Stimulated activated naive CD4-positive, alpha-beta T cell treated with Interleukin-2 at 50 U/mL for 16 hours (primary cell): ENCODE measurements around the gene MYOF.
"Not testable (repeated sequence)": the region's sequence is repeated elsewhere in the genome, so short reads cannot be mapped to it uniquely, and the experiment has no call there.

Experiments used
- DNase-seq: peaks from one replicate; lab custom pipeline; 2025; lab: John Stamatoyannopoulos, UW

Gene MYOF

DNA sequence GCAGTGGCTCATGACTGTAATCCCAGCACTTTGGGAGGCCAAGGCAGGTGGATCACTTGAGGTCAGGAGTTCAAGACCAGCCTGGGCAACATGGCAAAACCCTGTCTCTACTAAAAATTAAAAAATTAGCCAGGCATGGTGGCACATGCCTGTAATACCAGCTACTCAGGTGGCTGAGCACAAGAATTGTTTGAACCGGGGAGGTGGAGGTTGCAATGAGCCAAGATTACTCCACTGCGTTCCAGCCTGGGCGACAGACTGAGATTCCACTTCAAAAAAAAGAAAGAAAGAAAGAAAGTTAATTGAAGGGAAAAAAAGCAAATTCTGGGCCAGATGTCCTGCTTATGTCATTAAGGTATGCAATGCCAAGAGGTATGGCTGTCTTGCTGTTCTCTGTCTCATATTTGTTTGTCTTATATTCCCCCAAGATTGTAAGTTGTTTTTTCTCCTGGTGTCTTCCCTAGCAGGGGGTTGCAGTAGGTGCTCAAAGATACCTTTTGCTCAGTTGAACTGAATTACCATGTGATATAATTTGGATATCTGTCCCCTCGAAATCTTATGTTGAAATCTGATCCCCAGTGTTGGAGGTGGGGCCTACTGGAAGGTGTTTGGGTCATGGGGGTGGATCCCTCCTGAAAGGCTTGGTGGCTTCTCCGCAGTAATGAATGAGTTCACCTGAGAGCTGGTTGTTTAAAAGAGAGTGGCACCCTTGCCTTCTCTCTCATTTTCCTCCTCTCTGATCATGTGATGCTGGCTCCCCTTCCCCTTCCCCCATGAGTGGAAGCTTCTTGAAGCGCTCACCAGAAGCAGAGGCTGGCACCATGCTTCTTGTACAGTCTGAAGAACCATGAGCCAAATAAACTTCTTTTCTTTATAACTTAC, 60.9 kb downstream of the MYOF start:
- no peak for DNase-seq

DNA sequence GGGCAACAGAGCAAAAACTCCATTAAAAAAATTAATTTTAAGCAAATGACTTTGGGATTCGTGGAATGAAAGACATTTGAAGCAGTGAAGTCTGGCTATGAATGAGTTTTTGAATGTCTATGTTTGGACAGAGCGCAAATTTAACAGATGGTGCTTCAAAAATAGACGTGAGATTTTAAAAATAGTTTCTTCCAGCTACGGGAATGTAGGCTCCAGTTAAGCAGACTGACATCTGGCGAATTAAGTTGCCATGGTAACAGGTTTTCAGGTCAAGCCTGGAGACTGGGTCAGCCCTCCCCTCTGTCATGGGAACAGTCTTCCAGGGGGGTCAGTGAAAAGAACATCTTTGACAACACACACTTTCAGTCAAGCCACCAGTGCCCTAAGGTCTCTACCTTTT, 62.0 kb downstream of the MYOF start:
- DNase-seq = no peak

DNA sequence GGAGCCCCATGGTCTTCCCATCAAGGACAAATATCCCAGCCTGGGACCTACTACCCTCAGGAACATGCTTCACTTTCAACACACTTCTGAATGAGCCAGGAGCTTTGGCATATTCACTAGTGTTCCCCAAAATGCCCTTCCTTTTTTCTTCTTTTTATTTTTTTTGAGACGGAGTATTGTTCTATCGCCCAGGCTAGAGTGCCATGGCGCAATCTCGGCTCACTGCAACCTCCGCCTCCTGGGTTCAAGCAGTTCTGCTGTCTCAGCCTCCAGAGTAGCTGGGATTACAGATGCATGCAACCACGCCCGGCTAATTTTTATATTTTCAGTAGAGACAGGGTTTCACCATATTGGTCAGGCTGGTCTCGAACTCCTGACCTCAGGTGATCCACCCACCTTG, 63.1 kb downstream of the MYOF start:
- DNase-seq = not testable (repeated sequence)

DNA sequence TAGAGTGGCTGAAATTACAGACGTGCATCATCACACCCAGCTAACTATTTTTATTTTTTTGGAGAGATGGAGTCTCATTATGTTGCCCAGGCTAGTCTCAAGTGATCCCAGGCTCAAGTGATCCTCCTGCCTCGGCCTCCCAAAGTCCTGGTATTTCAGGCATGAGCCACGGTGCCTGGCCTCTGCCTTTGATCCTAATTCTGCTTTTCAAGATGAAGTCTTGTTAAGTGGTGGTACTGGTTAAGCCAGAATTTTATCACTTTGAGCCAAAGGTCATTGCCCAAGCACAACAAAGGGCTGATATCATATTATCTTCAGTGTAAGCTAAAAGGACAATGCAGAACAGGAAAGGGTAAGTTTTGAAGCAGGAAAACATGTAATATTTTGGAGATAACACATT, 64.2 kb downstream of the MYOF start:
- DNase-seq = no peak

DNA sequence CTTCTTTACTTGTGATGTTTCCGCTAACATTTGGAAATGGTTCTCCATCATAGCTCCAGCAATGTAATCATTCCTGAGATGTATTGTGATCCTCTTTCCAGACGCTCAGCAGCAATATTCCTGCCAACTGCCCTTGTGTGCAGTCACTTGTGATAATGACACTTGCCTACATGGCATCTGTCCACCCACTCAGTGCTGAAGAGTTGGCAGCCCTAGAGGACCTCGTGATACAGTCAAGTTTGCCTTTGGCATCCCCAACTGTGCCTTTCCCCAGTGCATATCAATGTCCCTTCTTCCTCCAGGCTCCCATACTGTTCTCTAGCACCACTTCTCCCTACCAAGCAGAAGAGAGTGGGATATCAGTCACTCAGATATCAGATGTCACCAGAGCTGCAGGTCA, 64.9 kb downstream of the MYOF start:
- DNase-seq = no peak

DNA sequence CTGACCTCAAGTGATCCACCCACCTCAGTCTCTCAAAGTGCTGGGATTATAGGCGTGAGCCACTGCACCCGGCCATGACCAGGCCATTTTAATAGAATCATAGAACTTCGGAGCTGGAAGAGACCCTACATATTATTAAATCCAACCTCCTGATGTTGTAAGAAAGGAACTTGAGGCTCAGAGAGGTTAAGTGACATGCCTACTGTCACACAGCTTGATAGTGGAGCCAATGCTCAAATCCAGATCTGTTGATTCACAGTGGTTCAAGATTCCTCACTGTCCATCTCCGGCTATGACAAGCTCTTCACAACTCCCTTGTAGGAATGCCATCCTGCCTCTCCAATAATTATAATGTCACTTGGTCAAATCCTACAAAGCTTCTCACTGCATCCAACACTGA, 65.3 kb downstream of the MYOF start:
- DNase-seq = no peak

DNA sequence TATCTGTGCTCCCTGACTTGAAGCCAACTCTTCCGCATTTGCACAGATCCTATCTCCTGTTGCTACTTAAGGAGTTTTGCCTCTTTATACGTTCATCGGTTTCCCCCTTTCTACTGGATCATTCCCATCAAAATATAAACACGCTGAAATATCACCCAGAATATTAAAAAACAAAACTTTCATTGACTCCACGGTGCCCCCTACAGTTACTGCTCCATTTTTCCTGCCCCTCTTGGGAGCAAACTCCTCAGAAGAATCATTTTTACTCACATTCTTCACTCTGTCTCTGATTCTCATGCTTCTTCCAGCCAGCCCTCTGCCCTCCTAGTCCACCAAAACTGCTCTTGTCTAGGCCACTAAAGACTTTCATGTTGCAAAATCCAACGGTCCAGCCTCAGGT, 66.4 kb downstream of the MYOF start:
- no peak for DNase-seq

DNA sequence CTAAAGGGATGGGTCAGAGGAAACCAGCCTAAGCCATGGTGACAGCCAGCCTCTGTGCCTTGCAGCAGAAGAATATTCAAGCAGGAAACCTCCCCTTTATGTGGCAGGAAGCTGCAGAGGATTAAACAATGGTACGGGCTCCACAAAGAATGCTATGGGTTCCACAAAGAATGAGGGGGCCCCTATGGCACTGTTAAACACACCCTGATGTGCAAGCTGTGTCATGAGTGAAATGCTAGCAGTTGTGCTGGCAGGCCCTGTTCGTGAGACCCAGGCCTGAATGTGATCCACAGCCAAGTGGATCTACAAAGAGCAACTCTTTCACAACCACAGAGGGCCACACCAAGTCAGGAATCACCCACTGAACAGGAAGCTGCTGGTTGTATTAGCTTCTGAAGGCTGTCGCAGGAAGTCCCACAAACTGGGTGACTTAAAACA, 68.9 kb downstream of the MYOF start:
- DNase-seq = peak; percentile 6

DNA sequence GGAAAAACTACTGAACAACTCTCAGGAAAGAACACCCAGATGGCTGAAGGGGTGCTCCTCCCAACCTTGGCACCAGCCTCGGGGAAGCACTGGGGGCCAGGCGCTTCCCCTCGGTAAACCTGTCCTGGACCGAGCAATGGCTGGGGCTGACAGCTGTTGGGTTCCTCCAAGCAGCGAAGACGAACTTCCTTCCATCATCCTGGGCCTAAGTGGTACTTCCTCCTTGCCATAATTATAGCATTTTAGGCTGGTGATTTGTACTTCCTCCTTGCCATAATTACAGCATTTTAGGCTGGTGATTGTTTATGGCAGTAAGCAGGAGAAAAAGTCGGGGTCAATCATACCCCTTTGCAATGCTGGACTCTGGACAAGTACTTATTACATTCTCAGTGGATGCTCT, 69.3 kb downstream of the MYOF start:
- no peak for DNase-seq

DNA sequence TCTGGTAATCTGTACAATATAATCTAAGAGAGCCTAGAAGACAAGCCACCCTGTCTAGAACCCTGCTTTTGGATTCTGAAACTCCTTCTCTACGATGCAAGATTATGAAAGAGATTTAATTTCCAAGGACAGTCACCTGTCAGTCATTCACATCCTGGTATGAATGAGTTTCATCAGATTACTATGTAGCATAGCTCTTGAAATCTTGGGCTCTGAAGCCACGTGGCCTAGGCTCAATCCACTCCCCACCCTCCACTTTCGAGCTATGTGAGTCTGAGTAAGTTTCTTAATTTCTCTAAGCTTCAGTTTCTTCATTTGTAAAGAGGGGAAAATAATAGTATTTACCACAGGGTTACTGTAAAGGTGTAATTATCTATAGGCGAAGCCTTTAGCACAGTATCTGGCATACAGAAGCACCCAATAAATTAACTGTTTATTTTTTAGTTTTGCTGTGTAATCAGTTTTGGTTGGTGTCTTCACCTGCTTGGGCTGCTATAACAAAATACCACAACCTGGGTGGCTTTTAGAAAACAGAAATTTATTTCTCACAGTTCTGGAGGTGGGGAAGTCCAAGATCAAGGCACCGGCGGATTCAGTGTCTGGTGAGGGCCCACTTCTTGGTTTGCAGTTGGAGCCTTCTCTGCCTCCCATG, 71.3 kb downstream of the MYOF start:
- no peak for DNase-seq

DNA sequence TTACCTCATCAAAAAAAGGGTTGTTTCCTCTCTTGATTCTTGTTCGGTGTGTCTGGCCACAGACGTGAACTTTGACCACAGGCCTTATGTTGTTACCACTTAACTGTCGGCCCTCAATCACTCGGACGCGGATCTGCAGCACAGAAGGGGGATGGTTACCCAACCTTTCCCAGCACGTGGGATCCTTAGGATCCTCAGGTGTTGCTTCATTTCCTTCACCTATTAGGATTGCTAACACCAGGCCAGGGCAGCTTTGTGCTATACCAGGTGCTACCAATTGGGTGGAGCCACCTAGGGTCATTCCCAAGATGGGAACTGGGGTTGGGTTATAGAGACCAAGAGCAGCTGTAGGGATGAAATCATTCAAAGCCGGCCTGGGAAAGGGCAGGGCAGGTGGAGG, 73.4 kb downstream of the MYOF start:
- DNase-seq = no peak

DNA sequence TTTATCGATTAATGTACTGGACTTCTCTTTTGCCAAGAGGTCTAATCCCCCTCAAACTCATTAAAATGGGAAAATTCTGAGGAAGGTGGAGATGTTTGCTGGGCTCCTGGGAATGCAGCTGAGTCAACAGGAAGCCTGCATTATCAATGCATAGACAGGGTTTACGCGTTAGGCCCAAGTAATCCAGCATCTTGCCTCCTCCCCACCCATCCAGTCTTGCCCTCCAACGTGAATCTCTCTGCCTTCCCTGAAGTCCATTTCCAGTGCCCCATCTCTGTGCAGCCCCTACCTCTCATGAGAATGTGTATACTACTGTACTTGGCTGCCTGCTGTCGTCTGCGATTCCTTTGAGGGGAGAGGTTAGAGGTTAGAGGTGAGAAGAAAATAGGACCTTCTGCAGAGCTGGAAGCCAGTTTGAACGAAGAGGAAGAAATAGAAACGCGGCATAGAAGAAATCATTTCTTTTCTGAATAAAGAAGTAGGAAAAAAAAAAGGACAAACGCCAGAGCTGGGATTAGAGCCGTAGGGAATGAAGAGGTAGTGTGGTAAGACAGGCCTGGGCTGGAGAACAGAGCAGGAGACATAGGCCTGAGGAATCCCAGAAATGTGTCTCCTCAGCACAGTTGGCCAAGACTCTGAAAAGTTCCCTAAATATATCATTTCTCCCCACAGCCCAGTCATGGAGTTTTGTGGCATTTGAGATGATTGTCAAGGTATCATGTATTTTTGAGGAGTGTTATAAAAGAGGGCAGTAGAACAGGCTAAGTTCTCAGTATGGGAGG, 75.6 kb downstream of the MYOF start:
- no peak for DNase-seq

DNA sequence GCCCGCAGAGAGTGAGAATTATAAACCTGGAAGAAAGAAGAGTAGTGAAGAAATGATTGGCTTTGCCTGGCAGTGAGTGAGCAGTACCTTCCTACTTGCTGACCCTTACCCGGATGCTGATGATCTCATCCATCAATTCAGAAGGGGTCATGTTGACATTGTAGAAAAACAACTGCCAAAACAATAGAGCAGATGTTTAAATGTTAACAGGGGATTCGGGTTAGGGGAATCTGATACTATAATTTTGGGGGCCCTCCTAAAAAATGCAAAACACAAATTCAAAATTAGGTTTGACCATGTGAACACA, 78.1 kb downstream of the MYOF start:
- no peak for DNase-seq

DNA sequence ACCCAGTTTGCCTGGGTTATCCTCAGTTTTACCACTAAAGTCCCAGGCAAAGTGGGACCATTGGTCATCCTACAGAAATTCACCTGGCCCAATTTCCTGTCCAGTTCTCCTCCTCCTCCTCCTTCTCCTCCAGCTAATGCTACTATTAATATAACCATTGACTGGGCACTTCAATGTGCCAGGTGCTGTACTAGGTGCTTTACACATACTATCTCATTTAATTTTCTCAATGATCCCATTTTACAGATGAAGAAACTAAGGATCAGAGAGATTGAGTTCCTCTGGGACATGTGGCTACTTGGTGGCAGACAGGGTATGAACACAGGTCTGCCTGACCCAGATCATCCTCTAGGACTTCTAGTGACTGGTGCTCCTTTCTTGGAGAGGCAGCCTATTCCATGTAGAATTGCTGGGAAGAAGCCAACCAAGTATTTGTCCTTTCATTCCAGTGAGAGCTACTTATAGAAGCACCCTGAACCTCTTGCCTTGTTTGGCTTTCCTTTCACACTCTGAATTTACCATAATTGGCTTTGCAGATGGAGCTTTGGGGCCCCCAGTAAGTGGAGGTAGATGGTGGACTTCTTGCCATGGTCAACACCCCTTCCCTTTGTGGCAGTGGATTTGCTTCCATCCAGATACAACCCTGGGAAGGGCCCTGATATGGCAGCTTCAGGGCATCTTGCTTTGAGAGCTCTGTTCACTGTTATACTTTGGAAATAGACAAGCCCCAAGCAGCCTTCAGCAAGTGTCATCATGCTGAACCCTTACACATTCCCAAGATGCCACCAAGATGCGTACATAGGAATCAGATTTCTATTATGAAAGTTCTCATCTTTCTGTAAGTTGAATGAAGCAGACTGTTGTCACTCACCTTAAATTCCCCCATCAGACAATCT, 78.7 kb downstream of the MYOF start:
- DNase-seq = no peak

DNA sequence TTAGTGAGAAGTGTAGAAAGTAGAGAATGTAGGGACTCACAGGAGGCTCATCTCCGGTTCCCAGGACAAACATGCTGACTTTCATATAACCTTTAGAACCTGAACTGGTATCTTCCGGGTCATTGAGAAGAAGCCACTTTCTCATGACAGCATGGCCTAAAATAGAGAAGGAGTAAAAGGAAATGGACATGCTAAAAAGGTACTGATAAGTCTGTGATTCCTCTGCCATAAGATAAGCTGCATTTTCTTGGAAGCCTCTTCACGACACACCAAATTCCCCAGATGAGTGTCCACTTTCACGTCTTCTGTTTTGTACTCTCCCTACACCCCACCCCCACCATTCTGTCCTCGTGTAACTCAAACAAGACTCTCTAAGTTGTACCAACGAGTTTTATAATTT, 79.9 kb downstream of the MYOF start:
- DNase-seq = no peak

DNA sequence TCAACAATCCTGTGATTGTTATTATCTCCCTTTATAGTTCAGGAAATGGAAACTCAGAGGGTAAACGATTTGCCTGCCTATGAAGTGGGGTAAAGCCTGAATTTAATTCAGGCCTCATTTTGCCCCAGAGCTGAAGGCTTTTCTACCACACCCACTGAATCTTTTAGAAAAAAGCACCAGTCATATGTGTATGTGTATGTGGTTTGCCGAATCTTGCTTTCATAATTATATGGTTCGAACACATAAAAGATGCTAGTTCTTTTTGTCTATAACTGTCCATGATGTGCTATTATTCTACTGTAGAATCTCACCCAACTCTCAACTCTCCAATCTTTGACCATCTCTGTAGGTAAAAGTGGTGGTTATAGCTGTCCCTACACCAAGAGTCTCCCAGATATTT, 83.6 kb downstream of the MYOF start:
- DNase-seq = no peak

DNA sequence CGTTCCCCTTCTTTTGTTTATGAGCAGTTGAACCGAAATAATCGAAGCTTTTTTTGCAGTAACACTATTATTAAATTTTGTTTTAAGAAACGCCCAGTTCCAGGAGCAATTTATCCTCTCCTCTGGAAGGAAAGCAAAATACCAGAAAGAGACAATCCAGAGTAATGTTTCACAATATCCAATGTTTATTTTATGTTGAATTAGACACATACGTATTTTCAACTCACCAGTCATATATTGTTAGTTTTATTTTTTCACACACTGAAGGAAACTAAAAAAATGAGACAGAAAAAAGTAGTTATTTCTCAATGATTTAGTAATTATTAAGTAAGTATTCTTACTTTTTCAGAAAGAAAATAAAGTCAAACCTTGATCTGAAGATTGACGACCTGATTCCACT, 85.1 kb downstream of the MYOF start:
- no peak for DNase-seq

DNA sequence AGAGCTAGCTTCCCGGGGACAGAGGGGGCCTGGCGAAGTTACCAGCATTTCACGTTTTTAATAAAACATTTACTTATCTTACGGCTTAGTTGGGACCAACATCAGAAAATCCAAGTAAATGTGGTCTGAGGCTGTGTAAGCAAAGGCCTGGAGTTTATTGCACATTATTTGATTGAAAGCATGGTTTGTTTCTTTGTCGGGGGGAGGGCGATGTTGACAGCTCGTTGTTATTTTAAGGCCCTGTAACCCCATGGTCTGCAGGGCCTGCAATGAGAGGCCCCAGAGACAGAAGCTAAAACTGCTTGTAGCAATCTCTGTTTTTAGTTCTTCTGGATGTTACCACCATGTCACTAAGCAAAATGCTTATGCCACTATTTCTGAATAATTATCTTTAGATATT, 88.9 kb downstream of the MYOF start:
- DNase-seq = no peak

DNA sequence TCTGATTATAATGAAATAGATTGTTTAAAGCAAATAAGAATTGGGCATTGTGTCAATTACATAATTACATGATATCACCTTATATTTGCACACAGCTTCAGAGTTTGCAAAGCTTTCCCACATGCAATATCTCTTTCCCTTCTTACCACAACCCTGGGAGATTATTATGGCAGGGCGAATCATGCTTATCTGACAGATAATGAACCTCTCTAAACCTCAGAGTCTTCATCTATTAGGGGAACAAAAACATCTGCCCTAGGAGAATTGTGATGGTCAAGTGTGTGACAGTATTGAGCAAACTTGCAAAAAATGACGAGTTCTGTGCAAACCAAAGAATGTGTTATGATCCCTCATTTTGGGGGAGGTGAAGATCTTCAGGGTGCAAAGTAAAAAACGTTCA, 90.0 kb downstream of the MYOF start:
- no peak for DNase-seq

DNA sequence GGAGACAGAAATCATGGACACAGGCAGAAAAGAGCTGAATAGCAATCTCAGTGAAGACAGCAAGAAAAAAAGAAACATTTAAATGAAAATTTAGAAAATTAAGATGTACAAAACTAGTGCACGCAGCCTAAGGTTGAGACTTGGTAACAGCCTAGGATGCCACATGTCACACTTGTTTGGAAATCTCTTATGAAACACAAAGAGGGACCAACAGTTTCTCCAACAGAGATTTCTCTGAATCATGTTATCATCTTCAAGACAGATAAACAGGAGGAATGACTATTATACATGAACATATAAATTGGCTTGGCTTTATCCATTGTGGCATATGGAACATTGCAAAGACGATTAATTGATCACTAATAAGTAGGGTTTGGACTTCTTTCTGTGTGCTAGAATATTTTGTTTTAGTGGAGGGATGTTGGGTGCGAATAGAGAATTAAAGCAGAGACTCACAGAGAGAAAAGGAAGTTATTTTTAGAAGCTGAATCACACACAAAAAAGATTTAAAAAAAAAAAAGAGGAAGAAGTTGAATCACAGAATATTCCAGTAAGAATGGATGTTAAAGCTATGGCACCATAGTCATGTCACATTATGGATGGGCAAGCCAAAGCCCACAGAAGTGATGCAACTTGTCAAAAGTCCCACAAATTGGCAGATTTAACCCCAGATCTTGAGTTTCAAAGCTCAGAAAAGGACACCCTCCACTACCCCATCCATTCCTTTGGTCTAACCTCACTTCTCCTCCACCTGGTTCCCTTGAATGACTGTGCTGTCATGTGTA, 91.6 kb downstream of the MYOF start:
- DNase-seq = no peak

DNA sequence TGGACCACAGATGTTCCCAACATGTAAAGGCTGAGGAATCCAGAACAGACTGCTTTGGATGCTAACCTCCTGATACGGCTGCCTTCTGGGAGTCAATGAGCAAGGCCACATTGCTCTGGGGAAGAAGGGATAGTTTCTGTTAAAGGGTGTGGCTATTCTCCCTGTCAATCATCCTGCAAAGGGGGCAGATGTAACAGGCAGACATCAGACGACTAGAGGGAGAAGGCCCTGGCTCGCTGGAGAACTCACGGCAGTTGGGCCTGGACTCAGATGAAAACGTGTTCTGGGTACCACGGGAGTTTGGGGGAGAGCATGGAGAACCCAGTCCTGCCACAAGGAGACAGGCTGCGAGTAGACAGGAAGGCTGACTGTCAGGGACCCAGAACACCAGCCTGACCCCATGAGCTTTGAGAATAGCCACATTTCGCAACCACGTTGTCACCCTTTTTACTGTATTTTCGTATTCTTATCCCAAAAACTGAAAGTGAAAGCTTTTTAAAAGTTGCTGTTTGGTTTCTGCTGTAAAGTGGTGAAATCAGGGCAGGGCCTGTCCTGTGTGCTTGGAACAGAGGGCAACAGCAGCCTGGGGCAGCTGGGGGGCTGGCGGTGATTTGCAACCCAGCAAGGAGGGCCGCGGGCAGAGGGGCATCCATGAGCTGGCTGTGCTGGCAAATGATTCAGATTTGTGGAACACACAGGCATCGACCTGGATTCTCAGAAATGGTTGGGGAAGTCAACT, 95.3 kb downstream of the MYOF start:
- DNase-seq = no peak
